Large intestine (tissue), 3 donors: ENCODE measurements around the gene UBTD2. TPM values are rescaled to one million over a fixed set of nuclear protein-coding genes. Genes with fewer than 3 reads are reported as not detected.
"Not testable (repeated sequence)": the region's sequence is repeated elsewhere in the genome, so short reads cannot be mapped to it uniquely, and the experiment has no call there.

Experiments
- DNase-seq, 2 donors: peaks; one replicate each; pipeline versions ENCODE4 v3.0.0 to v3.0.0-alpha.2; 2013
- H3K27ac ChIP-seq: one replicate; pipeline ENCODE4 v1.5.1; 2013; ENCODE audit warnings: low read length
- H3K27me3 ChIP-seq: 2 replicates; pipeline ENCODE4 v1.6.1; 2013; ENCODE audit warnings: low read length; ENCODE audit not compliant: control insufficient read depth, insufficient read depth
- H3K36me3 ChIP-seq: 2 replicates; pipeline ENCODE4 v1.6.1; 2013; ENCODE audit warnings: low read length; ENCODE audit not compliant: control insufficient read depth, insufficient read depth
- H3K4me1 ChIP-seq: one replicate; pipeline ENCODE4 v1.6.1; 2013; ENCODE audit warnings: low read length; ENCODE audit not compliant: control insufficient read depth, insufficient read depth
- H3K4me3 ChIP-seq: one replicate; pipeline ENCODE4 v1.5.1; 2013; ENCODE audit warnings: low read length
- H3K9me3 ChIP-seq: one replicate; pipeline ENCODE4 v1.6.1; 2013; ENCODE audit warnings: mild to moderate bottlenecking, low read depth, low read length, moderate library complexity; ENCODE audit not compliant: control insufficient read depth
- WGBS: methylation state at CpG from one replicate; pipeline ENCODE4 v1.1.5; 2013; ENCODE audit warnings: low lambda C conversion rate; ENCODE audit not compliant: insufficient coverage; 5-methylcytosine and 5-hydroxymethylcytosine counted together
- polyA plus RNA-seq: library from polyadenylated mRNA; unstranded; fragments of 120-200 nt; gene quantifications from one replicate; pipeline ENCODE4 v1.2.1, GENCODE V29; 2013

The UBTD2 gene
- polyA plus RNA-seq, 1 donor = 43.6 TPM

DNA sequence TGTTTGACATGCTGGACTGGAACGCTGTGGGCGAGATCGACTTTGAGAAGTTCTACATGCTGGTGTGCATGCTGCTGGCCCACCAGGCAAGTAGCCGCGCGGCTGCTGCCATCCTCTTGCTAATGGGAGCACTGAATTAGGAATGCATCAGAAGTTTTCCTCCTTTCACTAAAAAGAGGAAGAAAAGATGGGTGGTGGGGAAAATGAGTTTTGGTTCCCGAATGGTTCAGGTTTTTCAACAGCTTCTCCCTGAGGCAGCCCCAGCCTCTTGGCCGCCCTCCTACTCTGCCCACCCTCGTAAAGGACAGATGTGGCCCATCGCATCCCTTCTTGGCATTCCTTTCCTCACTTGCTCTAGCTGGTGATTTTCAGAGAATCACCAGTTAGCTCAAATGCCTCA, 84.1 kb downstream of the UBTD2 start:
- WGBS = 94% methylated on average over 7 of the region's 10 CpGs
- Histone ChIP-seq H3K36me3 (no peaks in the 10 kb centered on the region), H3K4me1 (no peaks in the 10 kb centered on the region), H3K27ac (no peak overlapping the region), H3K27me3 (no peaks in the 10 kb centered on the region), H3K4me3 (no peak overlapping the region), H3K9me3 (no peaks in the 10 kb centered on the region)
- DNase-seq = no peak

DNA sequence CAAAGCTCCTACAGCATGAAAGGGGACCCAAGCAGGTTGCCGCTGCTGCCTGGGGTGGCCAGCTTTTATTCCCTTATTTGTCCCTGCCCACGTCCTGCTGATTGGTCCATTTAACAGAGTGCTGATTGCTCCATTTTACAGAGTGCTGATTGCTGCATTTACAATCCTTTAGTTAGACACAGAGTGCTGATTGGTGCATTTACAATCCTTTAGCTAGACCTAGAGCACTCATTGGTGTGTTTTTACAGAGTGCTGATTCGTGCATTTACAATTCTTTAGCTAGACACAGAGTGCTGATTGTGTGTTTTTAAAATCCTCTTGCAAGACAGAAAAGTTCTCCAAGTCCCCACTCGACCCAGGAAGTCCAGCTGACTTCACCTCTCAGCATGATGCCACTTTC, 85.8 kb downstream of the UBTD2 start:
- H3K4me3 ChIP-seq = not testable (repeated sequence)

DNA sequence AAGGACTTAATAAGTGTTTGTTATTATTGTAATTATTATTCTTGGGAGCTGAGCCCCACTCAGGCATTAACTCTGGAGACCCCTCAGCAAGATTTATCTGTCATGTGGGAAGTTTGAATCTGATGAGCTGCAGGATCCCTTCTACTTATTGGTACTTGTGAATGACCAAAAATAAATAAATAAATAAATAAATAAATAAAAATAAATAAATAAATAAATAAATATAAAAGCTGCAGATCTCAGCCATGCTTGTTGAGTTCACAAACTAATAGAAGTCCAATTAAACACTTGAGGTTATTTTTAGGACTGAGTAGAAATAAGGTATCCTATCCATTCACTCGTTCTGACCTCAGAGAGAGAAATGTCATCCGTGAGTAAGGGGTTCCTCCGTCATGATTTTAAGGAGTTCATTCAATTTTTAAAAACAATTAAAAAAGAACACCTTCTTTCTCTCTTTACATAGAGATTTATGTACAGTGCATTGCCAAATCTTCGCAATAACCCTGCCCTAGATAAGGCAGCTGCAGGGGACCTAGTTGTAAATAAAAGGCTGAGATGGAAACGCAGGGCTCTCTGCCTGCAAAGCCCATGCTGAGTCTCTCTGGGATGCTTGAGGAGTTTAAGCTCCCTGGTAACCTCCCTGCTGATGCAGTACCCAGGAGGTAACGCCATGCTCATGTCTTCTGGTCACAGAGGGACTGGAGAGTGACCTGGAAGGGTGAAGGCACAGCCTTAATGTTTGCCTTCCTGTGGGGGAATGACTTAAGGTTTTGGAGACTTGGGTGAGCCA, 88.4 kb downstream of the UBTD2 start:
- H3K4me1 ChIP-seq = no peaks in the 10 kb centered on the region
- no peaks in the 10 kb centered on the region for H3K36me3 ChIP-seq
- DNase-seq = no peak
- 78% methylated on average over 3 of the region's 6 CpGs for WGBS
- no peaks in the 10 kb centered on the region for H3K27me3 ChIP-seq
- no peak overlapping the region for H3K27ac ChIP-seq
- no peaks in the 10 kb centered on the region for H3K9me3 ChIP-seq
- H3K4me3 ChIP-seq = no peak overlapping the region

More for the DNA sequence above, 85.8 kb downstream of the UBTD2 start:
- not testable (repeated sequence) for H3K9me3 ChIP-seq, H3K4me1 ChIP-seq, DNase-seq, H3K27me3 ChIP-seq, H3K36me3 ChIP-seq, H3K27ac ChIP-seq
- no CpG with 5 or more reads among the region's 4 CpGs for WGBS

- 75% methylated on average over 2 of the region's 6 CpGs for WGBS
- H3K9me3 ChIP-seq = no peaks in the 10 kb centered on the region
- no peak for DNase-seq
- no peak within 1 kb of the TSS for H3K4me3 ChIP-seq
- H3K4me1 ChIP-seq = no peaks in the 10 kb centered on the region
- no peaks in the 10 kb centered on the region for H3K27me3 ChIP-seq
- H3K36me3 ChIP-seq = no peaks in the 10 kb centered on the region
- no peak within 1 kb of the TSS for H3K27ac ChIP-seq
Measured at GRCh38 chr5:172193872-172194271, 89.7 kb downstream of the UBTD2 start, which contains the start of gene EFCAB9. TSS of gene EFCAB9 (plus strand) at chr5:172194172. CDS start at chr5:172194173, 1 bp downstream.

DNA sequence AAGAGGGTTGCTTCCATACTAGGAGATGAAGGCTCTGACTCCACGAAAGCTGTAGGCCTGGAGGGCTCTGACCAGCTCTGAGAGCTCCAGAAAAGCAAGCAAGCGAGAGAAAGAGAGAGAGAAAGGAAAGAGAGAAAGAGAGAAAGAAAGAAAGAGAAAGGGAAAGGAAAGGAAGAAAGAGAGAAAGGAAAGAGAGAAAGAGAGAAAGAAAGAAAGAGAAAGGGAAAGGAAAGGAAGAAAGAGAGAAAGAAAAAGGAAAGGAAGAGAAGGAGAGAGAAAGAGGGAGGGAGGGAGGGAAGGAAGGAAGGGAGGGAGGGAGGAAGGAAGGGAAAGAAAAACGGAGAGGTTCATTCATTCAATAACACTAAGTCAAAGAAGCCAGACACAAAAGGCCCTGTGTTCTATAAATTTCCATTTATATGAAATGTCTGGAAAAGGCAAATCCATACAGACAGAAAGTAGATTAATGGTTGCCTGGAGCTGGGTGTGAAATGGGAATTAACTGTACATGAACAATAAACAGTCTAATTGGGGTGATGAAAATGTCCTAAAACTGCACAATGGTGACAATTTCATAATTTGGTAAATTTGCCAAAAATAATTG, 93.8 kb downstream of the UBTD2 start:
- Histone ChIP-seq H3K36me3 (no peaks in the 10 kb centered on the region), H3K4me3 (no peak overlapping the region), H3K27ac (no peak overlapping the region), H3K4me1 (peaks cover 8% of the 10 kb centered on the region), H3K27me3 (no peaks in the 10 kb centered on the region), H3K9me3 (peaks cover 4% of the 10 kb centered on the region)
- WGBS = 81% methylated on average over 2 of the region's 3 CpGs
- DNase-seq = no peak

DNA sequence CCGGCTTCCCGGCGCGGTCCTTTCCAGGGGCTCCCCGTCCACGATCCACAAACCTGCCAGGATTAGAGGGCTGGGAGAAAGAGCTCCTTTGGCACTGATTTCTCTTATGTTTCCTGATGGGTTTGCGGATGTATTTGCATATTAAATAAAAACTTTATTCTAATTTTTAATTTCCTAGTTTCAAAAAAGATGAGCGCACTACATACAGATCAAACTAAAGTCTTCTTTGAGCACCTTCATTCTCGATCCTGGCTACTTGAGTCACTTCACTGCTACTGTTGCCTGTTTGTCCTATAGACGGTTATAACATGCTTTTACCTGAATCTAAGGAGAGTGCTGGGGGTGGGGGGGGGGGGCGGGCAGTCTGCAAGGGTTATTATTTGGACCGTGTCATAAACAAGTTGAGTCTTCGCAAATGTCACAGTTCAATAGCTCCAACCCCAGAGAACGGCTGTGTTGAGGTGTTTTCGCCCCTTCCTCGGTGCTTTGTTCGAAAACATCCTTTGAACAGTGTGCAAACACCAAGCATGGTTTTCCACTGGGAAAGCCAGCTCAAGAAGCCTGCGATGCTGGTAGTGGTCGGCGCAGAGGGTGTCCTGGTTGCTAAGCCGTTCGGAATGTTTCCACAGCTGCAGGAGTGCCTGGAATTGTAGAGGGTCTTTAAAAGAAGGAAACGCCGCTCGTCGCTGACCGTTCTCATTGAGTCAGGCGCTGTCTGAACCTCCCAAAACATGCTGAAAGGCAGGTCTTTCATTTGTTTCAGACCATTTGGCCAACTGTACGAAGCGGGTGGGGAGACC, 94.5 kb downstream of the UBTD2 start:
- Histone ChIP-seq H3K27me3 (no peaks in the 10 kb centered on the region), H3K27ac (no peak overlapping the region), H3K9me3 (peaks cover 4% of the 10 kb centered on the region), H3K4me3 (no peak overlapping the region), H3K4me1 (peaks cover 8% of the 10 kb centered on the region), H3K36me3 (peaks cover under 1% of the 10 kb centered on the region)
- 71% methylated on average over 1 of the region's 30 CpGs for WGBS
- peak in 1 of 2 donors; percentile 32 for DNase-seq

DNA sequence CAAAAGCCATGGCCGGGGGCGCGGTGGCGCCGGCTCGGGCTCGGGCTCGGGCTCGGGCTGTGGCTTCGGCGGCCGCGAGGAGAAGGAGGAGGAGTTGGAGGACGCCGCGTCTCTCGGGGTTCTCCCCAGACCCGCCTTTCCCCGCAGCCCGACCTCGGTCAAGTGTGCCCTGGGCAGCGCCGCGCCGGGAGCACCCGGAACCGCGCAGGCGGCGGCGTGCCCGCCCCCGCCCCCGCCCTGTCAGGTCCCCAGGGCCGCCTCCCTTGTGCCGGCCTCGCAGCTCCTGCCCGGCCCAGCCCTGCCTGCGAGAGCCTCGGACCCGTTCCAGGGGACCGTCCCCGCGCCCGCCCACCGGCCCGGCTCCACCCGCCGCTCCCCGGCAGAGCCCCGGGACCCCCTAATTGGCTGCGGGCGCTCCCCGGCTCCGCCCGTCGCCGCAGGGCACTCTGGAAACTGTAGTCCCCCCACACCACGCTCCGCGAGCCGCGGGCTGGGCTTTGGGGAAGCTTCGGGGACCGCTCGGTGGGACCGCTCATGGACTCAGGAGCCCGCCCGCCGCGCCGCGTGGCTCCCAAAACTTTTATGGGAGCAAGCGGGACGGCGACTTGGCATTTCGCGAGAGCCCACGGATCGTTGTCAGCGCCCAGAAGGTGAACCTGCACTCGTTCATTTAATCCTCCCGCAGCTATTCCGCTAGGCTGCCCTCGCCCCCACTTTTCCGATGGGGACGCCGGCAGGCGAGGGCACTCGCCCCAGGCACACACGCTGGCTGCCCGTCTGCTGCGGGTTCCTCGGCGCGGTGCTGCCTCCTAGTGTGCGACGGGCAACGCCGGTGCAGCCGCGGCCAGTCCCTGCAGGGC, 95.3 kb downstream of the UBTD2 start, which contains the start of gene STK10:
Gene STK10, minus strand, starts transcription at position 192 of the 860 bp plus-strand sequence. Its CDS starts 182 bp downstream, at position 10.
- H3K4me1 ChIP-seq = peaks cover 8% of the 10 kb centered on the region
- peaks cover 2% of the 10 kb centered on the region for H3K36me3 ChIP-seq
- no peaks in the 10 kb centered on the region for H3K27me3 ChIP-seq
- peak within 1 kb of the TSS; percentile 82 for H3K27ac ChIP-seq
- peak; percentile 86 to 94 for DNase-seq
- no CpG with 5 or more reads among the region's 102 CpGs for WGBS
- peaks cover 4% of the 10 kb centered on the region for H3K9me3 ChIP-seq
- peak within 1 kb of the TSS; percentile 97 for H3K4me3 ChIP-seq

GRCh38 chr5:172187118-172188032, 96.2 kb downstream of the UBTD2 start:
- Histone ChIP-seq H3K4me3 (peak overlapping the region; percentile 97), H3K27ac (peak overlapping the region; percentile 82), H3K36me3 (peaks cover 2% of the 10 kb centered on the region), H3K4me1 (peaks cover 8% of the 10 kb centered on the region), H3K27me3 (no peaks in the 10 kb centered on the region), H3K9me3 (peaks cover 4% of the 10 kb centered on the region)
- DNase-seq = peak; percentile 44 to 67
- WGBS = no CpG with 5 or more reads among the region's 66 CpGs

DNA sequence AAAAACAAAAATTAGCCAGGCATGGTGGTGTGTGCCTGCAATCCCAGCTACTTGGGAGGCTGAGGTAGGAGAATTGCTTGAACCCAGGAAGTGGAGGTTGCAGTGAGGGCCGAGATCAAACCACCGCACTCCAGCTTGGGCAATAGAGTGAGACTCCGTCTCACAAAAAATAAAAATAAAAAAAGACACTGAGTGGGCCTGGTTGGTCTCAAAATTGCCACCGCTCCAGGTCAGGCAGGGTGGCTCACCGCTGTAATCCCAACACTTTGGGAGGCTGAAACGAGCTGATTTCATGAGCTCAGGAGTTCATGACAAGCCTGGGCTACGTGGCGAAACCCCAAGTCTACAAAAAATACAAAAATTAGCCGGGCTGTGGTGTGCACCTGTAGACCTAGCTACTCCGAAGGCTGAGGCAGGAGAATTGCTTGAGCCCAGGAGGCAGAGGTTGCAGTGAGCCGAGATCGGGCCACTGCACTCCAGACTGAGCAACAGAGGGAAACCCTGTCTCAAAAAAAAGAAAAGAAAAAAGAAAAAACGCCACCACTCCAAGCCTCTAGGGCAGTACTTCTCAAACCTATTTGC, 97.4 kb downstream of the UBTD2 start:
- DNase-seq = no peak
- H3K27me3 ChIP-seq = no peaks in the 10 kb centered on the region
- H3K4me3 ChIP-seq = no peak overlapping the region
- WGBS = 33% methylated on average over 1 of the region's 13 CpGs
- peaks cover 8% of the 10 kb centered on the region for H3K4me1 ChIP-seq
- H3K27ac ChIP-seq = no peak overlapping the region
- peaks cover 2% of the 10 kb centered on the region for H3K36me3 ChIP-seq
- H3K9me3 ChIP-seq = peaks cover 4% of the 10 kb centered on the region
